ENCODE measurements around the gene MAP3K20.
"Not testable (repeated sequence)": the region's sequence is repeated elsewhere in the genome, so short reads cannot be mapped to it uniquely, and the experiment has no call there.

Gene MAP3K20

GRCh38 chr2:173161040-173161439, 85.4 kb downstream of the MAP3K20 start:
- DNase-seq (ENCODE audit: low read depth in 2 of 2): no peak

DNA sequence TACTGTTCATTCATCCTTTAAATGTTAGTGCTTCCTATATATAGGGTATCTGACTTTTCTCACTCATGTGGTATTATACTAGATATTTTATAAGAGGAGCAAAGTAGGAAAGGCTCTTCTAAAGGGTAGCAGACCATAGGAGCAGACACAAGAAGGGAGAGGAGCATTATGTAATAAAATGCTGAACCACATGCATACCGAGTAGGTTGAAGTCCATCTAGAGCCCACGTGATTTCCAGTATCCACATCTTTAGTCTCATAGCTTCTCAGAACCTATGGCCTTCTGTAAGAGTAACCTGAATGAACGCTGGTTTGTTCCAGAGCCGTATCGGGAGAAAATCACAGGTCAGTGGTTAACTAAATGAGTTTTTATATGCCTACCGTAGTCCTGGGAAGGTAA, 85.9 kb downstream of the MAP3K20 start:
- no peak for DNase-seq (ENCODE audit: low read depth in 2 of 2)

GRCh38 chr2:173163357-173163756, 87.7 kb downstream of the MAP3K20 start:
- not testable (repeated sequence) for DNase-seq (ENCODE audit: low read depth in 2 of 2)

- no peak for DNase-seq (ENCODE audit: low read depth in 2 of 2)
Measured at GRCh38 chr2:173164396-173164795, 88.8 kb downstream of the MAP3K20 start.

- DNase-seq (ENCODE audit: low read depth in 2 of 2): no peak
Measured at GRCh38 chr2:173165443-173166238, 90.0 kb downstream of the MAP3K20 start.

DNA sequence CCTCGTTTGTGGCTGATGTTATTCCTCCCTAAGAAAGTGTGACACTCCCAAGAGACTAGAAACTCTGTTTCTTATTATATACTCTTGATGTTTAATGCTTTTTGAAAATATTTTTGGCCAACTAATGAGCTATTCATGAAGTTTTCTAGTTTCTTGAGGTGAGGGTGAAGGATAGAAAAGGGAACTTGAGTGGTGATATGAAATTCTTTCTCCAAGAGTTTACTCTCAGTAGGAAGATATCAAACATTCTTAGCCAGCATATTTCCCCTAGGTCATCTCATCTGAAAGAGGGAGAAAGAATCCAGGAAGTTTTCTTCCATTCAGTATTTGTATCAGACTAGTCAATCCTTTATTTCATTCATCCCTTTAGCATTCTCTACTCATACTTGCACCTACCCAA, 95.7 kb downstream of the MAP3K20 start:
- DNase-seq (ENCODE audit: low read depth in 2 of 2): no peak

DNA sequence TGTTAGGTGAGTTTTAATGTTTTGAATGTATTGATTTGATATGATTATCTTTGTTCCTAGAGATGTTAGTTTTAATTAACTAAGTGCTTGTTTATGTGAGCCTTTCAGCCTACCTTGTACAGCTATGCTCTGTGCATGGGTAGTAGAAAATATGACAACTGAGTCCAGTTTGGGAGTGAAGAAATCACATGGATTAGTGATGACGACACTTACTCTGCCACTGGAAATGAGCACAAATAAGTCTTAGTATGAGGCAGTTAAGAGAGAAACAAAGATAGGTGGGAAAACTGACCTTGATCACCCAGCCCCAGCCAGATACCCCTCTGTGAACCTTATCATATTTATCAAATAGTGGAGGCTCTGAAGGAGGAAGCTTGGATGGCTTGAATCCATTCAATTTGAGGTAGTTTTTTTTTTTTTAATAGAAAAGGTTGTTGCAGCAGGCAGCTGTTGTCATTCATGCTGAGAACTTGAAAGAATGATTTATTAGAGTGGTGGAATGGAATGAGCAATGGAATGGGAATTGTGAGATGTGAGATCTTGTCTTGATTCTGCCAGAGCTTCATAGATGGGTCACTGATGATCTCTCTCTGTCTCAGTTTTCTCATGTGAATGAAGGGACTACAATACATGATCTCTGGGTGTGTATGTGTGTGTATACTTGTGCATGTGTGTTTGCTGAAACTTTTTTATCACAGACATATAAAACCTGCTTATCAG, 96.4 kb downstream of the MAP3K20 start:
- no peak for DNase-seq (ENCODE audit: low read depth in 2 of 2)

- not testable (repeated sequence) for DNase-seq (ENCODE audit: low read depth in 2 of 2)
Measured at GRCh38 chr2:173174339-173174738, 98.7 kb downstream of the MAP3K20 start.

GRCh38 chr2:173175222-173175621, 99.6 kb downstream of the MAP3K20 start:
- no peak for DNase-seq (ENCODE audit: low read depth in 2 of 2)

GRCh38 chr2:173181982-173182381, 106.3 kb downstream of the MAP3K20 start:
- DNase-seq (ENCODE audit: low read depth in 2 of 2): no peak

DNA sequence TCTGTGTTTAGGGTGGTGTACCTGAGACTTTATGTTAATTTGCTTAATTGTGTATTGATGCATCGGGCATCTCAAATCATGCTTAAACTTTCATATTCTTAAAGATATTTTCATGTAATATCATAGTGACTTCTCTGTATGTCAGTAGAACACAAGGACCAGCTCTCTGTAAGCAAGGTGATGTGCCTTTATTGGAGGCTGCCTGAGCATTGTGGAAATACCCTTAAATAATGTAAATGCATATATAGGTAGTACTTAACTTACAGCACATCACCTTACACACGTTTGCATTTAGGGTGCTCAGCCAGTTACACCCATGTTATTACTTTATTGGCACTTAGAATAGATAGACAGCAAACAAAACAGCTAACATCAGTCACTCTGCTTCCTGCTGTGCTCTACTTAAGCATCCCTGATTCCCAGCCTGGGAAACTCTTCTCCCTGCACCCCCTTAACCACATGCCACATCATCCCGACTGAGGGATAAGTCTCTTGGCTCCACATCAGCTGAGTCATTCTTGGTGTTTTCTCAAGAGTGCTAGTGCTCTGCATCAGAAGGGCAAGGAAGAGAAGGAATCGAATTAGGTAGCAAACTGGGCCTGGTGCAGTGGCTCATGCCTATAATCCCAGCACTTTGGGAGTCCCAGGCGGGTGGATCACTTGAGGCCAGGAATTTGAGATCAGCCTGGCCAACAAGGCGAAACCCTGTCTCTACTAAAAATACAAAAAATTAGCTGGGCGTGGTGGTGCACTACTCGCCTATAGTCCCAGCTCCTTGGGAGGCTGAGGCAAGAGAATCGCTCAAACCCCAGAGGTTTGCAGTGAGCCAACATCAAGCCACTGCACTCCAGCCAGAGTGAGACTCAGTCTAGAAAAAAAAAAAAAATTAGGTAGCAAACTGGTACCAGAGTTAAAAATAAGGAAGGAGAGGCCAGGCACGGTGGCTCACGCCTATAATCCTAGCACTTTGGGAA, 108.7 kb downstream of the MAP3K20 start:
- no peak for DNase-seq (ENCODE audit: low read depth in 2 of 2)

DNA sequence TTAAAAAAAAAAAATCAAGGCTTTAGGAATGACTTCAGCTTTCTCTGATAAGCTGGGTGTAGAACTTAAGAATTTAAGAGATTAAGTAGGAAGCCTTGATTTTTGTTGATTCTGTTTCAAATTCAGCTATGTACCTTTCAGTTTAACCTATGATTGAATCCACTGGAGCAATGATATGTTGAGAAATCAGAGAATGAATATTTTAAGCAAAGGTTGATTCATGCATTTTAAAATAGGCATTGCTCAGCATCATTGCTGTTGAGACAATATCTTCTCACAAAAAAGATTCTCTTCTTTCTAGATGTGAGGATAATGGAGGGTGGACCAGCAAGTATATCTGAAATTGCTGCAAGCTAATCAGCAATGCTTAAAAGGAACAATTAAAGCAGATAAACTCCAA, 109.8 kb downstream of the MAP3K20 start:
- no peak for DNase-seq (ENCODE audit: low read depth in 2 of 2)

- no peak for DNase-seq (ENCODE audit: low read depth in 2 of 2)
Measured at GRCh38 chr2:173187941-173188788, 112.5 kb downstream of the MAP3K20 start.

DNA sequence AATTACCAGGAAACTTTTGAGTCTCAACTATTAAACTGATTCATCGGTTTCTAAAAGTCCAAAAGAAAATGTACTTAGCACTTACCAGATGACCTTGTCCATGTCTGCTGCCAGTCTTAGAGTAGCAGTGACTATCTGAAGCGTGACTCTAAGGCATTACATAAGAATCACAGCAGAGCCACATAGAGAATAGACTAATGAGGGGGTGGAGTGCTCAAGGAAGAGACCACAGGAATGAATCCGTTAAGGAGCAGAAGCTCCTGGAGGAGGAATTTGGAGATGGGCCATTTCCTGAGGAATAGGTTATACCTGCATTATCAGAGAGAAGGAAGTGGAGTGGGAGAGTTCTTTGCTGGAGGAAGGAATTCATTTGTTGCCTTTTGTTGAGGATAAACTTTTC, 116.0 kb downstream of the MAP3K20 start:
- no peak for DNase-seq (ENCODE audit: low read depth in 2 of 2)

- DNase-seq (ENCODE audit: low read depth in 2 of 2): no peak
Measured at GRCh38 chr2:173192071-173192470, 116.4 kb downstream of the MAP3K20 start.

GRCh38 chr2:173193925-173194324, 118.3 kb downstream of the MAP3K20 start:
- DNase-seq (ENCODE audit: low read depth in 2 of 2): no peak

DNA sequence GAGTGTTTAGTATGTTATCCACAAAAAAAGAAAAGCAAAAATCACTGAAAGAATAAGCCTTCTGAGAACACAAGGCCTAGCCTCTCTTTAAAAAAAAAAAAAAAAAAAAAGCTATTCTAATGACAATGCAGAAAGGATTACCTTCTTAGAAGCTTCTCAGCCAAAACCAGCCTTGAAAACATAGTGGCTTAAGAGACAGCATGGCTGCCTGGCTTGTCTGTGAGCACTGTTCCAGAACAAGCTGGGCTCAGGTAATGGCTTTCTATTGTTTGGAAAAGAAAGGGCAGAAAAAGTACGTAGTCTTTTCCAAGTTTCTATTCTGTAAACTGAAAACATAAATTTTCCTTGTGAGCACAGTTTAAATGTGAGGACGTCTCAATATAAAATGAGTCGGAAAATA, 119.5 kb downstream of the MAP3K20 start:
- DNase-seq (ENCODE audit: low read depth in 2 of 2): no peak

DNA sequence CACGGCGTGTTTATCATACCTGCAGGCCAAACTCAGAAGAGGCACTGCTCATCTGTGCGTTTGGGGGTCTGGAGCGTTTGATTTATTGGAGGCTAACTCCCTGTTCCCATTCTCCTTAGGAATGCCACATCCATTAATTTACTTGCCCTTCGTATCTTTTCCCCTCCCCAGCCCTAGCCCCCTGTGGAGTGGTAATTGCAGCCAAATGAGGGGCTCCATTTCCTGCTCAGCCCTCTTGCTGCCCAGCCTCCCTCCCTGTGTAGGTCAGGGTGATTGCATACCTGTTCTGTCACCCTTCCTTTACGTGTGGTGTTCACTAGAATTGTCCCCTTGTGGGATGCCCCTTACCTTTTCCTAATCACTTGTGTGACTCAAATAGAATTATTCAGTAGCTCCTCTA, 120.4 kb downstream of the MAP3K20 start:
- DNase-seq (ENCODE audit: low read depth in 2 of 2): no peak

- no peak for DNase-seq (ENCODE audit: low read depth in 2 of 2)
Measured at GRCh38 chr2:173196638-173197037, 121.0 kb downstream of the MAP3K20 start.

- DNase-seq (ENCODE audit: low read depth in 2 of 2): no peak
Measured at GRCh38 chr2:173198327-173198726, 122.7 kb downstream of the MAP3K20 start.

GRCh38 chr2:173199294-173199693, 123.6 kb downstream of the MAP3K20 start:
- DNase-seq (ENCODE audit: low read depth in 2 of 2): no peak

All from stimulated activated CD8-positive, alpha-beta memory T cell treated with anti-CD3 and anti-CD28 coated beads, Interleukin-7, amount 100 ng/mL, for 4 hours (primary cell).